ENCODE results near the gene LRRC26.

GRCh38 chr9:137160716-137161557 is 8.9 kb downstream of the LRRC26 start:
- TF ChIP-seq EZH2 (IDR thresholded peaks at IDR 0.05; ENCODE audit: insufficient read depth, poor library complexity, severe bottlenecking) (no peak), EZH2phosphoT487 (IDR thresholded peaks at IDR 0.05; ENCODE audit: insufficient read depth, low read depth) (no peak)

Data from GM23248 (cell line).